Measurements from ENCODE around the gene P2RY6.

- TF ChIP-seq CTCF (IDR thresholded peaks at IDR 0.05; ENCODE audit: low read depth, low read length) (no peak), POLR2A (IDR thresholded peaks at IDR 0.05; ENCODE audit: extremely low read depth, insufficient read length) (no peak), MAX (IDR thresholded peaks at IDR 0.05; ENCODE audit: low read depth, low read length) (no peak)
Observed at GRCh38 chr11:73269459-73270015, 2.6 kb upstream of the P2RY6 start.
